Loucy (cell line): ENCODE results near the gene PDE11A.

Experiments
- H2AFZ ChIP-seq: fragments of 200-600 bp; sonication (generic); 2 replicates; pipeline ENCODE4 v1.6.0; 2016; ENCODE audit warnings: antibody characterized with exemption, mild to moderate bottlenecking, low read length, moderate library complexity
- H3F3A ChIP-seq: fragments of 200-600 bp; 2 replicates; pipeline ENCODE4 v1.6.0; 2016; ENCODE audit warnings: antibody characterized with exemption, low read depth, mild to moderate bottlenecking
- H3K27me3 ChIP-seq: fragments of 200-600 bp; sonication (generic); 2 replicates; pipeline ENCODE4 v1.6.1; 2014; ENCODE audit warnings: low read length, mild to moderate bottlenecking; ENCODE audit not compliant: insufficient read depth, poor library complexity, severe bottlenecking
- H3K36me3 ChIP-seq: fragments of 200-600 bp; sonication (generic); 2 replicates; pipeline ENCODE4 v1.6.1; 2016; ENCODE audit warnings: low read length; ENCODE audit not compliant: insufficient read depth
- H3K4me1 ChIP-seq: fragments of 200-600 bp; sonication (generic); 2 replicates; pipeline ENCODE4 v1.5.1; 2014; ENCODE audit warnings: low read length, mild to moderate bottlenecking; ENCODE audit not compliant: insufficient read depth, poor library complexity, severe bottlenecking
- H3K4me2 ChIP-seq: fragments of 200-600 bp; sonication (generic); 2 replicates; pipeline ENCODE4 v1.6.0; 2014; ENCODE audit warnings: antibody characterized with exemption, low read length, low read depth, mild to moderate bottlenecking; ENCODE audit not compliant: poor library complexity, severe bottlenecking
- H3K4me3 ChIP-seq: fragments of 200-600 bp; sonication (generic); 2 replicates; pipeline ENCODE4 v1.5.1; 2014; ENCODE audit warnings: low read length, mild to moderate bottlenecking, mixed read lengths; ENCODE audit not compliant: poor library complexity, severe bottlenecking
- H3K79me2 ChIP-seq: fragments of 200-600 bp; sonication (generic); 2 replicates; pipeline ENCODE4 v1.6.1; 2014; ENCODE audit warnings: low read length; ENCODE audit not compliant: insufficient read depth
- H3K9ac ChIP-seq: fragments of 200-600 bp; sonication (generic); 2 replicates; pipeline ENCODE4 v1.6.0; 2014; ENCODE audit warnings: mild to moderate bottlenecking, low read depth, low read length, moderate library complexity; ENCODE audit not compliant: poor library complexity, severe bottlenecking
- H3K9me2 ChIP-seq: fragments of 200-600 bp; sonication (generic); replicated peaks from 2 replicates; pipeline ENCODE4 v1.6.1; 2016; ENCODE audit warnings: low read depth, low read length, mixed read lengths
- H3K9me3 ChIP-seq: fragments of 200-600 bp; sonication (generic); 2 replicates; pipeline ENCODE4 v1.6.1; 2014; ENCODE audit warnings: mild to moderate bottlenecking, antibody characterized with exemption, low read length, low read depth; ENCODE audit not compliant: insufficient read depth
- H4K20me1 ChIP-seq: fragments of 200-600 bp; sonication (generic); 2 replicates; pipeline ENCODE4 v1.6.0; 2014; ENCODE audit warnings: antibody characterized with exemption, low read length, mild to moderate bottlenecking; ENCODE audit not compliant: insufficient read depth, poor library complexity, severe bottlenecking
- CTCF ChIP-seq: fragments of 200-600 bp; sonication (generic); conservative IDR thresholded peaks from 2 replicates; pipeline ENCODE4 v1.5.1; 2014; ENCODE audit warnings: mild to moderate bottlenecking, antibody characterized with exemption, low read length
- EZH2phosphoT487 ChIP-seq: fragments of 200-600 bp; IDR thresholded peaks from 2 replicates; pipeline ENCODE4 v1.6.1; 2018; ENCODE audit warnings: antibody characterized with exemption, mild to moderate bottlenecking, moderate library complexity, borderline replicate concordance

The PDE11A gene

GRCh38 chr2:177694348-177694747 lies 378.2 kb downstream of the PDE11A start:
- TF ChIP-seq EZH2phosphoT487 (no peak), CTCF (no peak)
- Histone ChIP-seq H2AFZ (no peak overlapping the region), H3K4me2 (peak overlapping the region; percentile 58), H3K27me3 (no peaks in the 10 kb centered on the region), H3K36me3 (no peaks in the 10 kb centered on the region), H3F3A (peaks cover 2% of the 10 kb centered on the region), H4K20me1 (no peaks in the 10 kb centered on the region), H3K9ac (no peak overlapping the region), H3K9me3 (no peaks in the 10 kb centered on the region), H3K9me2 (no peaks in the 10 kb centered on the region), H3K79me2 (peaks cover 12% of the 10 kb centered on the region), H3K4me1 (peaks cover 61% of the 10 kb centered on the region), H3K4me3 (no peak overlapping the region)

GRCh38 chr2:177693658-177694339 lies 378.8 kb downstream of the PDE11A start:
- peaks cover 62% of the 10 kb centered on the region for H3K4me1 ChIP-seq
- no peak overlapping the region for H3K9ac ChIP-seq
- no peaks in the 10 kb centered on the region for H3K27me3 ChIP-seq
- H3F3A ChIP-seq, result peaks cover 3% of the 10 kb centered on the region
- H3K4me2 ChIP-seq, result peak overlapping the region; percentile 58
- H3K36me3 ChIP-seq, result no peaks in the 10 kb centered on the region
- H3K4me3 ChIP-seq, result no peak overlapping the region
- no peaks in the 10 kb centered on the region for H3K9me2 ChIP-seq
- H3K9me3 ChIP-seq, result no peaks in the 10 kb centered on the region
- no peaks in the 10 kb centered on the region for H4K20me1 ChIP-seq
- no peak overlapping the region for H2AFZ ChIP-seq
- TF ChIP-seq CTCF, result no peak
- no peak for TF ChIP-seq EZH2phosphoT487
- peaks cover 12% of the 10 kb centered on the region for H3K79me2 ChIP-seq

GRCh38 chr2:177692783-177693269 lies 379.8 kb downstream of the PDE11A start:
- Histone ChIP-seq H3K9me3 (no peaks in the 10 kb centered on the region), H3K4me1 (peaks cover 69% of the 10 kb centered on the region), H3K9me2 (no peaks in the 10 kb centered on the region), H3K9ac (peak overlapping the region; percentile 48), H3F3A (peaks cover 7% of the 10 kb centered on the region), H3K4me2 (peak overlapping the region; percentile 58), H3K4me3 (peak overlapping the region; percentile 60), H4K20me1 (no peaks in the 10 kb centered on the region), H3K36me3 (no peaks in the 10 kb centered on the region), H2AFZ (no peak overlapping the region), H3K27me3 (no peaks in the 10 kb centered on the region), H3K79me2 (peaks cover 12% of the 10 kb centered on the region)
- TF ChIP-seq EZH2phosphoT487 (no peak), CTCF (peak; percentile 44)
